ENCODE data around the gene DIPK1C.

Gene DIPK1C

GRCh38 chr18:74451148-74451547 lies 6.0 kb downstream of the DIPK1C start:
- DNase-seq (ENCODE audit: low read depth): no peak

- DNase-seq (ENCODE audit: low read depth): no peak
Observed at GRCh38 chr18:74450626-74451025, 6.5 kb downstream of the DIPK1C start.

DNA sequence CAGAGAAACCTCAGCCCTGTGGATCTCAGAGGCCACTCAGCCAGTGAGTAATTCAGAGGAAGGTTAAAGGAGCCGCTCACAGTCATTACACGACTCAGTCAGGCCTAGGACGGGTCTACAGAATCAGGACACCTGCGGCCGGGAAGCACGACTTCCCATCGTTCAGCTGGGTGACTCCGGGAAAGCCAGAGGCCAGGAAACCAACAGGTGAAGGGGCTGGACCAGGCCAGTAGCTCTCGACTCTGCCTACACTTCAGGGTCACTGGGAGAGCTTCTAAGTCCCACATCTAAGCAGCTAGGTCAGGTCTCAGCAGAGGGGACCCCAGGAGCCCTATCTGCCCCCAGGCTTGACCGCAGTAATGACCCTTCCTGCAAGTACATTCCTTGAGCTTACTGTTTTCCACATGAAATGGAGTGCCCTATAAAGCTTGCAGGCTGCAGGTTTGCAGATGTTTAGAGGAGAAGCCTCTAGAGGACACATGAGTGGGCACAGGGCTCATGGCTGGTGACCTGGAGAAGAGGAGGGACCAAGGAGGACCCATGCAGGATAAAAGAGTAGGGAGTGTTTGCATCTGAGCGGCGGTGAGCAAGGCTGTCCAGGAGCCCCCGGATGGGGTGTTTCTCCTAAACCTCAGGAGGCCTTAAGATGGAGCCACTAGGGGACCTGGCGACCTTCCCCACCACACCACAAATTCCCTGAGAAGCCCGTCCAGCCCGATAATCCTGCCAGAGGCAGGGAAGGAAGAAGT lies 9.5 kb downstream of the DIPK1C start:
- DNase-seq (ENCODE audit: low read depth): no peak

GRCh38 chr18:74446631-74447403 lies 10.3 kb downstream of the DIPK1C start:
- no peak for DNase-seq (ENCODE audit: low read depth)

DNA sequence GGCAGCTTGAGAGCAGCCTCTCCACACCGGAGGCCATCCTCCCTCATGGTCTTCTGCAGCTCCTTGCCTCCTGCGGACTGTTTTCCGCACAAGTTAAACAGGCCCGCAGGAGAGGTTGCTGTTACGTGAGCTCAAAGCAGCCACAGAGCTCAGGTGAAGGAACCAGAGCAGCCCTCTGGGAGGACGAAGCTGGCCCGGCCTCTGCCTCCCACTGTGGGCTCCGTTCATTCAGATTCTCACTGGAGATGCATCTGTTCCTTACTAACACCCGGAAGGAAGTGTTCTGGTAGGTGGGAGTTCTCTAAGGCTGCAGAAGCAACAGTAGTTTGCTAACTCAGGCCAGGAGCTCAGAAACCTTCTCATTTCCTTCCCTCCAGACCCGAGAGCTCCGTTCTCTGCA lies 10.9 kb downstream of the DIPK1C start:
- no peak for DNase-seq (ENCODE audit: low read depth)

DNA sequence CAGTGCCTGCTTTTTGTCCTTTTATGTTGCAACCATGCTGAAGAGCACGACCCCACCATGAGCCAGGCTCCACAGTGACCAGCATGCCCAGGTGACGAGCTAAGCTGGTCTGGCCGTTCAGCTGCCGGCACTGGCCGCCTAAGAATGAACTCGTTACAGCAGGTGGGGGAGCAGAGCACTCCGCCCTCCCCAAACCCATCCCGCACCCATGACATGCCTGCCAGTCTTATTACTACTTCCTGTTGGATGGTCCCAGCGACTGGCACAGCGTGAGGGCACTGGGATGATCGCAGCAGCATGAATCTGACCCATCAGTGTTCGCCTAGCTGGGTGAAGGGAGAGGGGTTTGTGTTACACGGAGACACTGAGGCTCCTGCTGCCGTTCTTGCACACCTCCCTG lies 11.5 kb downstream of the DIPK1C start:
- no peak for DNase-seq (ENCODE audit: low read depth)

- no peak for DNase-seq (ENCODE audit: low read depth)
Observed at GRCh38 chr18:74444104-74444503, 13.0 kb downstream of the DIPK1C start.

DNA sequence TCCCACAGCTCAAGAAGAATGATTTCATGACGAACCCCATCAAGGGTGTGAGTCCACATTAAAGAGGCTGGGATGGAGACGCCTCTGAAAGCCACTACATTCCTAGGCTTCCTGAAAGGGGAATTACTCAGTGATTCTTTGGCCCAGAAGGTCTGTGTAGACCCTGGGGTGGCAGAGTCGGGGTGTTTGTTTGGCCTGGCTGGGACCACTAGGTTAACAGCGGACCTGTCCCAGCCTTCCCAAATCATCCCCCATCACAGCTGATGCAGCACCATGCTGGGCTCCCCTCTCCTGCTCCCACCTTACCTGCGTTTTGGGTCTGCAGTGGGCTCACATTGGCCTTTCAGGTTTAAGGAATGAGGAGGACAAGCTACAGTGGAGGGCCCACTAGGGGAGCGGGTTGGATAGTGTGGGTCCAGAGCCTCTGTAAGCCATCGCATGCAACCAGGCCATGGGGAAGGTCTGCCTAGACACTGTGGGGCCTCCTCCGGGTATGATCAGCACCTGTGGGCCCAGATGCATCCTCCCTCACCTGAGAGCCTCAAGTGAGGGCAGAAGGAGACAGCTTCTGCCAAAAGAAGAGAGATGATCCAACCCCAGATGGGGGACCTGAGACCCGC lies 16.2 kb downstream of the DIPK1C start:
- DNase-seq (ENCODE audit: low read depth): no peak

- no peak for DNase-seq (ENCODE audit: low read depth)
Observed at GRCh38 chr18:74438091-74438490, 19.0 kb downstream of the DIPK1C start.

GRCh38 chr18:74436158-74436769 lies 20.8 kb downstream of the DIPK1C start:
- DNase-seq (ENCODE audit: low read depth): no peak

DNA sequence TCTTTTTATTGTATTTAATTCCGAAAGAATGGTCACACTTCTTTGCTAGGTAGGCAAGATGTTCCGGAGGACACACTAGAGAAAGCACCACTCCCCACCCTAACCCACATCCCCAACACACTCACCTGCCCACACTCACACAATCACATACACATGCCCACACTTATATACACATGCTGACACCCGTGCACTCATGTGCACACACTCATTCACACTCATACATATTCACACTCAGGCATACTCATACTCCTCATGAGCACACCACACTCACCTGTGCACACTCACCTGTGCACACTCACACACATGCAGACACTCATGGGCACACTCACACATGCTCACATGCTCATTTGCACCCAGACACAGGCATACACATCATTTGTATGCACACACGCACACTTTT lies 21.4 kb downstream of the DIPK1C start:
- DNase-seq (ENCODE audit: low read depth): no peak

DNA sequence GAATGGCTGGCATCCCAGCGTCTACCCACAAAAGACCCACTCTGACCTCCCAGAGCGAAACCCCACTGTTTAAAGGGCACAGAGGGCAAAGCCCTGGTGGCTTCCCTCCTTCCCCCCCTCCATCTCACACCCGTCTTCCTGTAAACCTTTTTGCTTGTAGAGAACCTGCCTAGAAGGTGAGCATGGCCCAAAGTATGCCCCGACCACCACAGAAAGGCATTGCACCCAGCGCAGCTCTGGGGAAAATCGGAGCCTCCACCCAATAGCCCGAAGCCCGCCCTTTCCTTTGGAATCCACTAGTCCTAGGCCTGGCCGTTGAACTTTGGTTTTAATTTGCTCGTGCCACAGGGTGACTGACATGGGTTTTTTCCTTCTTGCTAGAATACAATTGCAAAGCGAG lies 22.6 kb downstream of the DIPK1C start:
- DNase-seq (ENCODE audit: low read depth): no peak

GRCh38 chr18:74430806-74431571 lies 26.1 kb downstream of the DIPK1C start:
- no peak for DNase-seq (ENCODE audit: low read depth)

DNA sequence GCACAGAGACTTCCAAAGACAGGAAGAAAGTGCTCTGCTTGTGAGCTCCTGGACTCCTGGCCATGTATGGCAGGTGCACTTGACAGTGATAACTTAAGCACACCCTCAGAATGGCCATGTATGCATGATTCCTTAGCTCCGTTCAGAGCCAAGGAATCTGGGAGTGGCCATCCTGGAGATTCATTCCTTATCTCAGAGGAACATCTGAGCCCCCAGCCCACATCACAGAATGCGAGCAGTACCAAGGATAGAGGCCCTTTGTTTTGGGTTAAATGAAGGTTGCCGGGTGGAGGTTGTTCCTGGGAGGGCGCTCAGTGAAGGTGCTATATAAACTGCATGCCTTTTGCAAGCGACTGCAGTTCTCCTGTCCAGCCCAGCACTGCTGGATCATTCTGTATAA lies 26.9 kb downstream of the DIPK1C start:
- no peak for DNase-seq (ENCODE audit: low read depth)

- DNase-seq (ENCODE audit: low read depth): no peak
Observed at GRCh38 chr18:74429096-74429495, 28.0 kb downstream of the DIPK1C start.

GRCh38 chr18:74427442-74428112 lies 29.5 kb downstream of the DIPK1C start:
- no peak for DNase-seq (ENCODE audit: low read depth)

DNA sequence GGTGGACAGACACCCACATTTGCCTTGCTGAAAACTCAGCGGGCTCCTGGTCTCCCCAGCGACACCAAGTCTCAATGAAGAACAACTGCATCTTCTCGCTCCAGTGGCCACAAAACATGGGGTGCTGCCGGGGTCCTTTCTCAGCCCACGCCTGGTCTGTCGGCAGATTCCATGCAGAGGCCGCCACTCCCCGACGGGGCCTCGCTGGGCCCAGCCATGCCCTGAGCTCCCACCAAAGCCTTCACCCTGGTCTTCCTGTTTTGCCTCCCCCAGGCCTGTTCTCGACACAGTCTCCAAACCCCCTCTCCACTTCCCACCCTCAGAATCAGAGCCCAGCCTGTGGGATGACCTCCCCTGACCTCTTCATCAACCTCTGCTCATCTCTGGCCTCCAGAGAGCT lies 31.2 kb downstream of the DIPK1C start:
- DNase-seq (ENCODE audit: low read depth): no peak

DNA sequence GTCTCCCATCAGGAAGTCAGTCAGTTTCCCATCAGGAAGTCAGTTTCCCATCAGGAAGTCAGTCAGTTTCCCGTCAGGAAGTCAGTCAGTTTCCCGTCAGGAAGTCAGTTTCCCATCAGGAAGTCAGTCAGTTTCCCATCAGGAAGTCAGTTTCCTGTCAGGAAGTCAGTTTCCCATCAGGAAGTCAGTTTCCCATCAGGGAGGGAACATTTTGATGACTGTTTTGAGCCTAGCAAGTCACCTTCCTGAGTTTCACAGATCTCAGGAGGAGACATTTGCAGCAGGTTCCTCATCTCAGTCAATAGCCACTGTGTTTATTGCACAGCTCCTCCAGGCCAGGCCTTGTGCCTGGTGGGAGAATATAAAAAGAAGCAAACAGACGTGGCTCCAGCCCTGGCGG lies 31.9 kb downstream of the DIPK1C start:
- no peak for DNase-seq (ENCODE audit: low read depth)

DNA sequence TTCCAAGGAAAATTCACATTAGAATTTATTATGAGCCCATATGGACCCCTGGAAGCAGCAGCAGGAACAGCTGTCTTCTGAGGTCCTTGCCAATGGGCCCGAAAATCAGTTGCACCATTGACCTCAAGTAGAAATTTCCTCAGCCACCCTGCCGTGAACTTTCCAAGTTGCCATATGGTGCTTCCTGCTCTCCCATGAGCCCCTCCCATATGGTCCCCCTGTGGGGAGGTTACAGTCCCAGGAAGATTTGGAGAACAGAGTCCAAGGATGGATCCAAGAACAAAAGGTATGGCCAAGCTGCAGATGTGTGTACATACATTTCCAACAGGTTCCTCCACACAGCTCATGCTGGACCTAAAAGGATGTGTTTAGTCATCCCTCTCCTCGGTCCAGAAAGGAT lies 34.6 kb downstream of the DIPK1C start:
- no peak for DNase-seq (ENCODE audit: low read depth)

DNA sequence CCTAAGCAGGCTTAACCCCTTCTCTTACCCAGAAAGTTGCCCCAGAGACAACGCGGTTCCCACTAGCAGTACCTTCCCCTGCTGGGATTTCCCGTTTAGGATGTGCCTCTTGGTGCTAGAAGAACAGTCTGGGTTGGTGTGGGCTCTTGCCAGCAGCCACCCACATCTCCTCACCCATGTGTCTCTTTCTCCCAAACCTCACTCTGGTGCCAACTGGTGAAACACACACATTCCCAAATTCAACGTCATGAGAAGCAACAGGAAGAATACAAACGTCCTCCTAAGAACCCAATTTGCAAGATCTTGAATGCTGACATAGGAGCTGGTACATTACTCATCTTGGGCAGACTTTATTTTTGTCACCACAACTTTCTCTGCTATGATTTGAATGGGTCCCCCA lies 36.2 kb downstream of the DIPK1C start:
- no peak for DNase-seq (ENCODE audit: low read depth)

DNA sequence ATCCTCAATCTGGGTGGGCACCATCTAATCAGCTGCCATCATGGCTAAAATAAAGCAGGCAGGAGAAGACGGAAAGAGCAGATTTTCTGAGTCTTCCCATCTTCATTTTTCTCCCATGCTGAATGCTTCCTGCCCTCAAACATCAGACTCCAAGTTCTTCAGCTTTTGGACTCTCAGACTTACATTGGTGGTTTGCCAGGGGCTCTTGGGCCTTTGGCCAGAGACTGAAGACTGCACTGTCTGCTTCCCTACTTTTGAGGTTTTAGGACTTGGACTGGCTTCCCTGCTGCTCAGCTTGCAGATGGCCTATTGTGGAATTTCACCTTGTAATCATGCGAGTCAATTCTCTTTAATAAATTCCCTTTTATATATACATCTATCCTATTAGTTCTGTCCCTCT lies 36.6 kb downstream of the DIPK1C start:
- DNase-seq (ENCODE audit: low read depth): no peak

Data from activated T-cell treated with anti-CD3 and anti-CD28 coated beads for 24 hours (primary cell).